NOMO-1 treated with dmso at 0.1 percent for 144 hours (cell line): ENCODE results near the gene TPRN.

Experiments
- DNase-seq: peaks from one replicate; lab custom pipeline; 2025; ENCODE audit not compliant: unreplicated experiment; lab: John Stamatoyannopoulos, UW

The TPRN gene

DNA sequence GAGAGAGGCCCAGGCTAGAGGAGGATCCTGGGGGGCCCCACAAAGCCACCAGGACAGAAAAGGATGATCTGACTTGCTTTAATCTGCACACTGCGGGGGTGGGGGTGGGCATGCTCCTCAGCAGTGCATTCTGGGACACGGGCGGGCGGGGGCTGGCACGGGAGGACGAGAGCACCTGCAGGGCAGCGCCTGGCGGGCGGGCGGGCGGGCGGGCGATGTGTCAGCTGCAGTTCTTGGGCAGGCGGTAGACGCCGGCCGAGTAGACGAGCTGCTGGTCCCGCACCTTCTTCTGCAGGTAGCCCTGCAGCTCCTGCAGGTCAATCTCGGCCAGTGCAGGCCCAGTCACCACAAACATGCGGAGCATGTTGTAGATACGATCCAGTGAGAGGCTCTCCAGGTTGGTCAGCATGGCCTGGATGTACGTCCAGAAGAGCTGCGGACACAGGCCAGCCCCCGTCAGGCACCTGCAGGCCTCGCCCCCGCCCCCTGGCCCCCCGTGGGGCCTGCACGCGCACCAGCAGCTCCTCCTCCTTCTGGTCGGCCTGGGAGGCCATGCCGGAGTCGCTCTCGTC, 25.7 kb downstream of the TPRN start:
- DNase-seq: no peak

DNA sequence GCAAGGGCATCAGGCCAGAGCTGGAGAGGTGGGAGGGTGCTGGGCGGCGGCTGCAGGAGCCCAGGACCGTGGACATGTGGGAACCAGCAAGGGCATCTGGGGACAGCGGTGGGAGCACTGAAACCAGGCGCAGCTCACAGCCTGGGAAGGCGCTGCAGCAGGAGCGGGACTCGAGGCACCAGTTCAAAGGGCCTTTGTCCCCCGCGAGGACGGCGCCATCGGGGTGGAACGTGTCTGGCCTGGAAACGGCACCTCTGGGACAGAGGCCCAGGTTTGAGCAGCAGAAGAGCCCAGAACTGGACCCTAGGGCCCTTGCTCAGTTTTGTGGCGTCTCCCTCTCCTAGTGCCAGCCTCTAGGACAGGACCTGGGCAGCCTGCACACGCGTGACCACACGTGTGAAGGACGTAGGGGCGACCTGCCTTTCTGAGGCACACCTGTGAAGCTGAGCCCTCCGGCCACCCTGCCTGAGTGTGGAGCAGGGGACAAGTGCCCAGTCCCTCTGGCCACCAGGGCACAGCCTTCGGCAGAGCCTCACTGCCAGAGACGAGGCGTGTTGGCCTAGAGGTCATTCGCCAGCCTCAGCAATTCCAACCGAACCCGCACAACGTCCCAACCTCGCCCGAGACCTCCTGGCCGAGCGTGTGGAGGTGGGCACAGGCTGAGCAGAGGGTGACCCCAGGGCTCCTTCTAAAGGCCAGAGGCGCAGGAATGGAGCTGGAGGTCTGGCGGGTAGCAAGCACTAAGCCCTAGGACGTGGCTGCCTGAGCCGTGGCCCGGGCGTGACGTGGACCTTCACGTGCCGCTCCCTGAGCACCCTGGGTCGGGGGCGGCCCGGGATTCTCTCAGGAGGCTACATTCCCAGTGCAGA, 26.5 kb downstream of the TPRN start:
- no peak for DNase-seq

DNA sequence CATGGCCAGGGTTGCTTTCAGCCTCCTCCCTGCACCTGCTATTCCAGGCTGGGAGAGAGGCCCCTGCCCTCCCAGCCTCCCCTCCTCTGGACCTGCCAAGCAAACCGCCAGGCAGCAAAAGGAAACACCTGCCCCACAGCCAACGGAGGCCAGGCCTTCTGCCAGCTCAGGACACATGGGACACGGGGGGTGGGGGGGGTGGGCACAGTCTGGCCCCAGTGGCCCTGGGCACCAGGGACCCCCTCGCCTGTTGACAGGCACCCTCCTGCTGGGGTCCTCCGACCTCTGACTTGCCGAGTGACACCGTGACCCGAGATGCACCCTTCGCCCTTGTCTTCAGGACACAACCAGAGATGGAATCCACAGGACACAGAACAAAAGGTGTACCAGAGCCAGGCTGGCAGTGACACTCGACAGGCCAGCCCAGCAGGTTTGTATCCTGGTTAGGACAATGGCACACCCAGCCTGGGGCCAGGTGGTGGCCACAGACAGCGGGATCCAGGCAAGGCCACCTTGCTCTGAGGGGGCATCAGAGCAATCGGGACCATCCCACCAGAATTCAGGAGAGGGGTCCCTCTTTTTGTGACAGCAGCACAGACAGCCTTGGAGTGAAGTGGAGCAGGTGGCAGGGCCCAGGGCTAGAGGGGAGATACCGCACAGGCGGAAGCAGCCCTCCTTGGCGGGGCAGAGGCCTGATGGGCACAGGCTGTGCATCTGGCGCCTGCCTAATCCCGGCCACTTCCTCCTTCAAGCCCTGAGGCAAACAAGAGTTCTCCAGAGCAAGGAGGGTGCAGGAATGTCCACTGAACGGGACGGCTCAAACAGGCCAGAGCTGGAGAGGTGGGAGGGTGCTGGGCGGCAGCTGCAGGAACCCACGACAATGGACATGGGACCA, 27.4 kb downstream of the TPRN start:
- no peak for DNase-seq

DNA sequence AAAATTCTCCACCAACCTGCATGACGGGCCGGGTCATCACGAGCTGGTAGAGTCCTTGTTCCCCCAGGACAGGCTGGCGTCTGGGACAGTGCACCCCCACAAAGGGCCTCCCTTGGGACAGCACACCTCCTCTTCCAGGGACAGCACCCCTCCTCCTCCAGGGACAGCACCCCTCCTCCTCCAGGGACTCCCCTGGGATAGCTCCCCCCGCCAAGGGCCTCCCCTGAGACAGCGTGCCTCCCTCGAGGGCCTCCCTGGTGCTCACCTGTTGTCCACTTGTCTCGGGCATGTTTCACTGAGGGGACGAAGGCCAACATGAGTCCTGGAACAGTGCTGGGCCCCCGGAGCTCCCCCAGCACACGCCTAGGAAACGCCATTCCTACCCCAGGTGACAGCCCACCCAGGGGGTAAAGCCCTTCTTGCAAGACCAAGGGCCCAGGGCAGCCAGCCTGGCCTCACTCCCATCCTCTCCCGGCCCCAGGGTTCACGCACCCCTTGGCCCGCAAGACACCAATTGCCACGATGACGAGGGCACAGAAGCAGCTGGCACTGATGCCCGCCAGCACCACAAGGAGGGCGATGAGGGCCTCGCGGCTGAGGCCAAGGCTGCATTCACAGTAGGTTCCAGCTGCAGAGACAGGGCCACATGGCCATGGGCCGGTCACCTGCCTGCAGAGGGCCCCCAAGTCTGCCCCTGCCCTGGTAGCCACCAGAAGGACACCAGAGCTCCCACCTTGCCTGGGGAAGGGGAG, 29.2 kb downstream of the TPRN start:
- no peak for DNase-seq

DNA sequence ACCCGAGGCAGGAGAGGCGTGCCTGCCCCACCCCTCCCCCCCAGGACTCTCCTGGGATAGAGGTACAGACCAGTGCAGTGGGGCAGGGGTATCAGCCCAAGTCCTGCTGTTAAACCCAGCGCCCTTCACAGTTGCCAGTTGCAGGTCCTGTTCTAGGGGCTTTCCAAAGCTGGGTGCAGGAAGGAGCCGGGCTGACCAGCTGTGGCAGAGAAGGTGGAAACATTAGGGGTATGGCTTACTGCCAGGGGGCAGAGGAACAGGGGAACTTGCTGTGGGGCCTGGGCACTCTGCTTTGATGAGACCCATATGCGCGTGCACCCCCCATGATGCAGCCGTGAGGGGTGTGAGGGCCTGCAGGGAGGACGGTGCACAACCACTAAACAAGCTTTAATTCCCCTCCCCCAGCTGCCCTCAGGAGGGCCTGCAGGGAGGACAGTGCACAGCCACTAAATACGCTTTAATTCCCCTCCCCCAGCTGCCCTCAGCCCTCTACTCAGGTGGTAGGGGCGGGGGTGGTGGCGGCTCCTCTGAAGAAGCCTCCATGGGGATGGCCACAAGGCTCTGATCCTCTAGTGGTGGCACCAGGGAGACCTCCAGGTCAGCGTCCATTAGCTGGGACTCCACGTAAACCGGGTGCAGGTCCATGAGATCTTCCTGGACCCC, 29.9 kb downstream of the TPRN start:
- no peak for DNase-seq

DNA sequence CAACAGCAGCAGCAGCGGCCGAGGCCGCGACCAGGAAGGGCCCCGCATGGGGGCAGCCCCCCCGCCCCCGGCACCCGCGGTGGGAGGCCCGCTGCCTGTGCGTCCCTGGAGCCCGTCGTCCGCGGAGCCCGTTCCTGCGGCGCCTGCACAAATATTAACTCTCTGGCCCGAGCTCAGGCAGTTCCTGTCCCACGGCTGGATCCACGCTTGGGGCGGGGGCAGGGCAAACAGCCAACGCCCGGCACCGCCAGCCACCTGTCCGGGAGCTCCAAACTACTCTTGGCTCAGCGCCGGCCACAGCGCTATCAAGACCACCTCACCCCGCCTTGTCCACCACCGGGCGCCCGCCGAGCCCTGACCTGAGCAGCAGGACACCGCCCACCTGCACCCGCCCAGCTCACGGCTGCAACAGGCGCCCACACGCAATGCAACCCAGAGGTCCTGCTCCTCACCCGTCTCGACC, 30.6 kb downstream of the TPRN start, which contains the start of gene LRRC26:
Gene LRRC26 (minus strand): TSS at position 156 of the 463 bp plus-strand sequence. CDS start 108 bp downstream, at position 48.
- no peak for DNase-seq

DNA sequence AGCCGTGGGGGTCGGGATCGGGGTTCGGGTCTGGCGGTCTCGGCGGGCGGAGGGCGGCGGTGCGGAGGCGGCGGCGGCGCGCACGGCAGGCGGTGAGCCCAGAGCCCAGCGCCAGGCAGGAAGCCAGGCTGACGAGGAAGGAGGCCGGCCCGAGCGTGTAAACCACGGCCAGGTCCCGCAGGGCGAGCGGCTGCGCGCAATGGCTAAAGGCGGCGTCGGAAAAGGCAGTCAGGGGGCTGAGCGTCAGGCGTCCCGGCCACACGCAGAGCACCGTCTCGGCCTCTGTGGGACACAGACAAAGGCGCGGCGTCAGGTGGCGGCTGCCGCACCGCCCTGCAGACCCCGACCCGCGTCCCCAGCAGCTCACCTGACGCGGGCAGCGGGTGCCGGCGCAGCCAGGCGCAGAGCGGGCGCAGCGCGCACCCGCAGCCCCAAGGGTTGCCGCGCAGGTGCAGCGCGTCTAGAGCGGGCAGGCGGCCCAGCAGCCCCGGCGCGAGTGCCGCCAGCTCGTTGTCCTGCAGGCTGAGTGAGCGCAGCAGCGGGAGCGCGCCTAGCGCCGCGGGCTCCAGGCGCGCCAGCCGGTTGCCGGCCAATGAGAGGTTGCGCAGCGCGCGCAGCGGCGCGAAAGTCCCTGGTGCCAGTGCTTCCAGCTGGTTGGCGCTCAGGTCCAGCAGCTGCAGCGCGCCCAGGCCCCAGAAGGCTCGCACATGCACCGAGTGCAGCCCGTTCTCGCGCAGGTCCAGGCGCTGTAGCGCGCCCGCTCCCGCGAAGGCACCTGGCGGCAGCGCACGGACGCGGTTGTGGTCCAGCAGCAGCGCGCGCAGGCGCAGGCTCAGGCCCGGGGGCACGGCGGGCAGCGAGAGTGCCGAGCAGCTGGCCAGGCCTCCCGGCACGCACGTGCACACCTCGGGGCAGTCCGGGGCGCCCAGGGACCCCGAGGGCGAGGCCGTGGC, 31.4 kb downstream of the TPRN start:
- DNase-seq: peak; percentile 53

DNA sequence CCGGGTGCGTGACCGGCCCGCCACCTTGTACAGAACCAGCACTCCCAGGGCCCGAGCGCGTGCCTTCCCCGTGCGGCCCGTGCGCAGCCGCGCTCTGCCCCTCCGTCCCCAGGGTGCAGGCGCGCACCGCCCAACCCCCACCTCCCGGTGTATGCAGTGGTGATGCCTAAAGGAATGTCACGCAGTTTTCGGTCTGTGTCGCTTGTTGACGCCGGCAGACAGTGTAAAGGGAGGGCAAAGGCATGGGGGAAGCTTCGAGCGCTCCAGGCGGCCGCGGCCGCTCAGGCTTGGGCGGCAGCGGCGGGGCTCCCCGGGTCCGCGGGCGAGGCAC, 32.0 kb downstream of the TPRN start:
- DNase-seq: no peak

DNA sequence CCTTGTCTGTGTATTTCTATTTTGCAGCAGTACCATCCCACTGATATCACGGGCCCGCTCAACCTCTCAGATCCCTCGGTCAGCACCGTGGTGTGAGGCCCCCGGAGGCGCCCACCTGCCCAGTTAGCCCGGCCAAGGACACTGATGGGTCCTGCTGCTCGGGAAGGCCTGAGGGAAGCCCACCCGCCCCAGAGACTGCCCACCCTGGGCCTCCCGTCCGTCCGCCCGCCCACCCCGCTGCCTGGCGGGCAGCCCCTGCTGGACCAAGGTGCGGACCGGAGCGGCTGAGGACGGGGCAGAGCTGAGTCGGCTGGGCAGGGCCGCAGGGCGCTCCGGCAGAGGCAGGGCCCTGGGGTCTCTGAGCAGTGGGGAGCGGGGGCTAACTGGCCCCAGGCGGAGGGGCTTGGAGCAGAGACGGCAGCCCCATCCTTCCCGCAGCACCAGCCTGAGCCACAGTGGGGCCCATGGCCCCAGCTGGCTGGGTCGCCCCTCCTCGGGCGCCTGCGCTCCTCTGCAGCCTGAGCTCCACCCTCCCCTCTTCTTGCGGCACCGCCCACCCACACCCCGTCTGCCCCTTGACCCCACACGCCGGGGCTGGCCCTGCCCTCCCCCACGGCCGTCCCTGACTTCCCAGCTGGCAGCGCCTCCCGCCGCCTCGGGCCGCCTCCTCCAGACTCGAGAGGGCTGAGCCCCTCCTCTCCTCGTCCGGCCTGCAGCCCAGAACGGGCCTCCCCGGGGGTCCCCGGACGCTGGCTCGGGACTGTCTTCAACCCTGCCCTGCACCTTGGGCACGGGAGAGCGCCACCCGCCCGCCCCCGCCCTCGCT, 32.6 kb downstream of the TPRN start:
- no peak for DNase-seq

DNA sequence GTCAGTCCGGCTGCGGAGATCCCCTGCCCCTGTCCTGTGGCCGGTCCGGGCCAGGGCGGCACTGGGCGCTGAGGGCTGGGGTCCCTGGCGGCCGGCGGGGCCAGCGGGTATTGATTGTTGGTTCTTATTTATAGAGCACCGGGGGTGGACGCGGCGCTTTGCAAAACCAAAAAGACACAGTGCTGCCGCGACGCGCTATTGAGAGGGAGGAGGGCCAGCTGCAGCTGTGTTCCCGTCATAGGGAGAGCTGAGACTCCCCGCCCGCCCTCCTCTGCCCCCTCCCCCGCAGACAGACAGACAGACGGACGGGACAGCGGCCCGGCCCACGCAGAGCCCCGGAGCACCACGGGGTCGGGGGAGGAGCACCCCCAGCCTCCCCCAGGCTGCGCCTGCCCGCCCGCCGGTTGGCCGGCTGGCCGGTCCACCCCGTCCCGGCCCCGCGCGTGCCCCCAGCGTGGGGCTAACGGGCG, 33.2 kb downstream of the TPRN start:
- no peak for DNase-seq

DNA sequence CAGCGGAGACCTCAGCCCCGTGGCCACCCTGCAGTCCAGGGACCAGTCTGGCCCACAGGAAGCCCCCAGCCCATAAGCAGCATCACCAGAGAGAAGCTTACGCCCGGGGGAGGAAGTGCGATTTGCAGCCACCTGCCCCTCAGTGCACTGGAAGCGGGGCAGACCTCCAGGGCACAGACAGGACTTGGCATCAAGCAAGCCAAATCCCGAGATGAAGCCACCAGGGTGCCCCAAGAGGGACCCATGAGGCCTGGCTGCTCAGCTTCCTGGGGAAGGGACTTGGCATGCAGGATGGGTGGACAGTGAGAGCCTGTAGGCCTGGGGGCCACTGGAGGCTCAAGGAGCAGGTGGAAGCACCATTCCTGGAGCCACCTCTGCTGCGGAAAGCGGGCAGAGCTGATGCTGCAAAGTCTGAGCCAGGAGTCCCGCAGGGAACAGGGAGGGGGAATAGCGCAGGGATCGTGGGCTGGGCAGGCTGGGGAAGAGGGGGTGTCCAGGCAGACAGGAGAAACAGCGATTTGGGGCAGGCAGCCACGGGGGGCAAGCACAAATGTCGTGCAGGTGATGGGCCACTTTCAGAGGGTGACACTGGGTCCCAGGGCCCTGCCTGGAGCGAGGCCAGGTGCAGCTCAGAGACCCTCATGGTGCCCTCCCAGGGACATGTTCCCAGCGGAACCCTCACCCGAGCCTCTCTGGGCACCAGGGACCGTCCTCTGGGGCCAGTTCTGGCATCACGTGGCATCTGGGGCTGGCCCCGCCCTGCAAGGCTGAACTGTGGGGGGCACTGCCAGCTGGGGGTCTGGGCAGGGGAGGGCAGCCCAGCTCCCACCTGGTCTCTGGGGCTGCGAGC, 33.9 kb downstream of the TPRN start:
- no peak for DNase-seq

DNA sequence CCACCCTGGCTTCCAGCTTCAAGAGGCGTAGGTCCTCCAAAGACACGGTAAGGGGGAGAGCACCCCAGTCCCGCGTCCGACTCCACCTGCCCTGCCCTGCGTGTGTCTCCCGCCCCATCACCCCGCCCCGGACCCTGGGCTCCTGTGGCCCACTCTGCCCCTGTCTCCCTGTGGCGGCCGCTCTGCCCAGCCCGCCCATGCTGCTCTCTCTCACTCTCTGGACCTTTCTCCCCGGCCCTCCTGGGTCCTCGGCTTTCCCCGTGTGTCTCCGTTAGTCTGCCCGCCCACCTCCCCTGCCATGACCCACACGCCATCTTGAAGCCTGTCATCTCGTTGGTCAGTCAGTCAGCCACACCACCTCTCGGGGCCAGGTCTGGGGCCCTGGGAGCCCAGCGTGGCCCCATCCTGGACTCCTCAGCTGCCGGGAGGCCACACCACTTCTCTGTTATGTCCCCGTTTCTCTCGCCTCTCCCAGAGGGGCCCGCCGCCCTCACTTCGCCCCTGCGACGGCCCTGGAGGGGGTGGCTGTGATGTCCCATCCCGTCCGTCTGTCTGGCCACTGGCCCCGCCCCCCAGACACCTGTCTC, 35.2 kb downstream of the TPRN start:
- DNase-seq: no peak

DNA sequence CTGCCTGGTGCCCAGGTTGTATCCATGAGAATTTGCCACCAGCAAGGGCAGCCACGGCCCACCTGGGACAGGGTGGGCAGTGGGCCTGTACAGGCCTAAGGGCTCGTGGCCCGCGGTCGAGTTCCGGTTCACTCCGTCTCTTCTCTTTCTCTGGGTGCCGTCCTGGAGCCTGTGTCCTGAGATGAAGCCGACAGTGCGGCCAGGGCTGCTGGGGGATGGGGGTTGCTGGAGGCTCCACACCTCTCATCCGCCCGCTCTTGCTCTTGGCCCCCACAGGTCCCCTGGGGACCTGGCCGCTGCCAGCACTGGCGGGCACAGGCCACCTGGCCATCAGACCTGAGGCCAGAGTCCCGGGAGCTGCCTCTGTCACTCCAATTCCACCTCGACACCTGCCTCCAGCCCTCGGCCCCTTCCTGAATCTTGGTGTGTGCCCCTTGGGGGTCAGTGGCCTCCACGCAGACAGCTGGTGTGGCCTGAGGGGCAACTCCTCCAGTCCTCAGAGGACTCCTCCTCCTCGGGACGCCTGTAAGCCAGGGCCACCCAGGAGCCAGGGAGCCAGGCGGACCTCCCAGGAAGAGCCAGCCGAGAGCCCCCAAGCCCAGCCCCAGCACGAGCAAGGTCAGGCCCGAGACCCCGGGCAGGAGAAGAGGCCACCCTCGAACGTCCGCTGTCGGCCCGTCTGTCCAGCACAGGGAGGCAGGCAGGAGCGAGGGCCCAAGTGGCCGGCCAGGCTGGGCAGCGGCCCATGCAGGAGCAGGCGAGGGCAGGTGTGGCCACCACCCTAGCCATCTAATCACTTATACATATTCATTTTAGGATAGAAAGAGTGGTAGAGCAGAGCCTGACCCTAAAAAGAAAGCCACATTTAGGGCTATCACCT, 35.9 kb downstream of the TPRN start:
- DNase-seq: no peak

DNA sequence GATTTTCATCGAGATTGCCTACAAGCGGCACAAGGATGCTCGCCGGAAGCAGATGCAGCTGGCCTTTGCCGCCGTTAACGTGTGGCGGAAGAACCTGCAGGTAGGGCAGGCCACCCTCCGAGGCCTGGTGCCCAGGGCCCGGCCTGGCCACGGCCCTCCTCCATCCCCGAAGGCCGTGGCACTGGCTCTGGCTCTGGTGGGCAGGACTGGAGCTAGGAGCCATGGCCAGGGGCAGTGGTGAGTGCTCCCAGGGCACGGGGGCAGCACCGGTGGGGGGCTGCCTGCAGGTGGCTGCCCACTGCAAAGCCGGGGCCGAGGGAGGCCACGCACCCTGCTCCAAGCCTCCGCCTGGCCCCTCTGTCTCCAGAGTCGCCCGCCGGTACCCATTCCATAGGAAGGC, 36.7 kb downstream of the TPRN start:
- DNase-seq: no peak

DNA sequence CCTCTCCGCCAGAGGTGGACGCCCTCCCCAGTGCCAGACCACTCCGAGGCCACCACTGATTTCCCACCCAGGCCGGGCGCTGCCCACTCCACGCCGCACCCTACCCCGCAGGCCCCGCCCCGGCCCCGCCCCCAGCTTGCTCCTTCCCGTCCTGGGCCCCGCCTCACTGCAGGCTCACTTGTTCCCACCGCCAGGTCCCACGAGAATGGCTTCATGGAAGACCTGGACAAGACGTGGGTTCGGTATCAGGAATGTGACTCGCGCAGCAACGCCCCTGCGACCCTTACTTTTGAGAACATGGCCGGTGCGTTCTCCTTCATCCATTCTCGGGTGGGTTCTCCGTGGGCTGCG, 37.2 kb downstream of the TPRN start:
- DNase-seq: no peak
